SK-N-SH (cell line): Measurements from ENCODE around the gene ATP5MC3. TPM values are rescaled to one million over a fixed set of nuclear protein-coding genes. Genes with fewer than 3 reads are reported as not detected.

Experiments used
- CTCF ChIA-PET: fragments of 300-600, 350-600 bp; formaldehyde crosslinking; extraction: SDS; loops from one replicate; lab custom pipeline; 2021; lab: Yijun Ruan, JAX
- POLR2A ChIA-PET: fragments of 350-600 bp; sonication (Branson Sonifier 250); formaldehyde crosslinking; extraction: SDS; loops from one replicate; lab custom pipeline; 2020; ENCODE audit warnings: antibody characterized with exemption, inconsistent platforms; lab: Yijun Ruan, JAX
- DNase-seq: peaks from one replicate; pipeline ENCODE4 v3.0.0; 2012
- H2AFZ ChIP-seq: fragments of 200-600 bp; sonication (generic); 2 replicates; pipeline ENCODE4 v1.8.1; 2016; ENCODE audit warnings: antibody characterized with exemption, mild to moderate bottlenecking, low read depth
- H3F3A ChIP-seq: fragments of 200-600 bp; sonication (generic); replicated peaks from 2 replicates; pipeline ENCODE3; 2016; ENCODE audit warnings: antibody characterized with exemption, mild to moderate bottlenecking; ENCODE audit not compliant: insufficient read depth
- H3K27ac ChIP-seq, 2 experiments: fragments of 200-500 bp in 1 of 2; fragments of 200-600 bp in 1 of 2; sonication (Bioruptor generic) in 1 of 2; sonication (generic), shearing (Covaris generic) in 1 of 2; 2 replicates each; pipeline versions ENCODE4 v1.5.1 to v1.6.1; 2014 to 2016; ENCODE audit warnings: low read depth in 2 of 2, inconsistent platforms in 1 of 2, low read length in 1 of 2, mild to moderate bottlenecking in 1 of 2, mixed read lengths in 1 of 2
- H3K27me3 ChIP-seq: fragments of 200-600 bp; sonication (generic), shearing (Covaris generic); 2 replicates; pipeline ENCODE4 v1.6.1; 2016; ENCODE audit warnings: mixed run types; ENCODE audit not compliant: insufficient read depth
- H3K36me3 ChIP-seq, 2 experiments: fragments of 200-500 bp in 1 of 2; fragments of 200-600 bp in 1 of 2; sonication (Bioruptor generic) in 1 of 2; sonication (generic) in 1 of 2; replicated peaks in 1 of 2; 2 replicates each; pipeline versions ENCODE3 to v1.5.1; 2014 to 2016; ENCODE audit warnings: low read length in 1 of 2, mild to moderate bottlenecking in 1 of 2; ENCODE audit not compliant: insufficient read depth in 2 of 2, control insufficient read depth in 1 of 2
- H3K4me1 ChIP-seq, 2 experiments: fragments of 200-500 bp in 1 of 2; fragments of 200-600 bp in 1 of 2; sonication (Bioruptor generic) in 1 of 2; sonication (generic), shearing (Covaris generic) in 1 of 2; 2 replicates each; pipeline versions ENCODE4 v1.5.1 to v1.6.1; 2014 to 2016; ENCODE audit warnings: low read depth in 1 of 2, low read length in 1 of 2, mixed run types in 1 of 2; ENCODE audit not compliant: insufficient read depth in 2 of 2, control insufficient read depth in 1 of 2
- H3K4me2 ChIP-seq: fragments of 200-600 bp; sonication (generic), shearing (Covaris generic); 2 replicates; pipeline ENCODE4 v1.6.1; 2017; ENCODE audit warnings: mixed run types
- H3K4me3 ChIP-seq, 2 experiments: fragments of 200-500 bp in 1 of 2; fragments of 200-600 bp in 1 of 2; sonication (Bioruptor generic) in 1 of 2; sonication (generic), shearing (Covaris generic) in 1 of 2; 2 replicates each; pipeline versions ENCODE4 v1.5.1 to v1.8.1; 2014 to 2016; ENCODE audit warnings: low read depth in 2 of 2, inconsistent platforms in 1 of 2, low read length in 1 of 2, mild to moderate bottlenecking in 1 of 2, mixed read lengths in 1 of 2, moderate library complexity in 1 of 2
- H3K79me2 ChIP-seq: fragments of 200-600 bp; sonication (generic); 2 replicates; pipeline ENCODE4 v1.8.1; 2017; ENCODE audit warnings: mild to moderate bottlenecking; ENCODE audit not compliant: insufficient read depth
- H3K9ac ChIP-seq: fragments of 200-600 bp; sonication (generic); 2 replicates; pipeline ENCODE4 v1.6.1; 2017; ENCODE audit warnings: mixed run types
- H3K9me2 ChIP-seq: fragments of 200-600 bp; sonication (generic); 2 replicates; pipeline ENCODE4 v1.6.1; 2017; ENCODE audit warnings: mixed run types
- H3K9me3 ChIP-seq: fragments of 200-600 bp; sonication (generic); 2 replicates; pipeline ENCODE4 v1.6.1; 2017; ENCODE audit warnings: mixed run types, mild to moderate bottlenecking, moderate library complexity
- H4K20me1 ChIP-seq: fragments of 200-600 bp; sonication (generic); 2 replicates; pipeline ENCODE4 v1.6.1; 2017; ENCODE audit warnings: mild to moderate bottlenecking, mixed run types; ENCODE audit not compliant: insufficient read depth
- CHD2 ChIP-seq: fragments of 150-350 bp; IDR thresholded peaks from 2 replicates; pipeline ENCODE4 v1.6.1; 2018; ENCODE audit warnings: low read length; ENCODE audit not compliant: partially characterized antibody
- ELF1 ChIP-seq: IDR thresholded peaks from 2 replicates; pipeline ENCODE4 v1.4.0; 2012
- EZH2phosphoT487 ChIP-seq: fragments of 200-600 bp; sonication (generic); IDR thresholded peaks from 2 replicates; pipeline ENCODE4 v1.6.1; 2017; ENCODE audit warnings: low read depth, mixed run types, mild to moderate bottlenecking, antibody characterized with exemption, moderate library complexity, borderline replicate concordance
- FOSL2 ChIP-seq: IDR thresholded peaks from 2 replicates; pipeline ENCODE4 v1.4.0; 2012; ENCODE audit warnings: low read depth, mild to moderate bottlenecking, moderate library complexity, borderline replicate concordance
- GABPA ChIP-seq: IDR thresholded peaks from 2 replicates; pipeline ENCODE4 v1.4.0; 2012; ENCODE audit warnings: low read depth, mild to moderate bottlenecking
- GATA2 ChIP-seq: sonication (generic); formaldehyde crosslinking; IDR thresholded peaks from 2 replicates; pipeline ENCODE4 v1.5.0; 2020; ENCODE audit warnings: mild to moderate bottlenecking, missing genetic modification reagents
- JUND ChIP-seq: IDR thresholded peaks from 2 replicates; pipeline ENCODE4 v1.4.0; 2012
- MEF2A ChIP-seq: IDR thresholded peaks from 2 replicates; pipeline ENCODE4 v1.4.0; 2012; ENCODE audit warnings: low read depth, borderline replicate concordance
- MXI1 ChIP-seq: IDR thresholded peaks from 2 replicates; pipeline ENCODE4 v1.6.1; 2012; ENCODE audit warnings: mild to moderate bottlenecking, low read depth, low read length, improper control_type of control experiment
- NRF1 ChIP-seq: IDR thresholded peaks from 2 replicates; pipeline ENCODE4 v1.6.1; 2012; ENCODE audit warnings: low read depth, mild to moderate bottlenecking, low read length
- POLR2AphosphoS5 ChIP-seq: IDR thresholded peaks from 2 replicates; pipeline ENCODE4 v1.6.1; 2012; ENCODE audit warnings: low read depth, low read length
- RXRA ChIP-seq: IDR thresholded peaks from 2 replicates; pipeline ENCODE4 v1.4.0; 2012; ENCODE audit warnings: low read depth, mild to moderate bottlenecking, borderline replicate concordance
- SIN3A ChIP-seq: IDR thresholded peaks from 2 replicates; pipeline ENCODE4 v1.6.1; 2012; ENCODE audit warnings: low read depth, mild to moderate bottlenecking, low read length, moderate library complexity, borderline replicate concordance
- TEAD4 ChIP-seq: IDR thresholded peaks from 2 replicates; pipeline ENCODE4 v1.4.0; 2012; ENCODE audit warnings: mild to moderate bottlenecking, borderline replicate concordance; ENCODE audit not compliant: insufficient read depth
- YY1 ChIP-seq: IDR thresholded peaks from 2 replicates; pipeline ENCODE4 v1.4.0; 2012; ENCODE audit warnings: low read depth, mild to moderate bottlenecking
- WGBS: methylation state at CpG from one replicate; pipeline ENCODE4 v1.1.6; 2017; ENCODE audit warnings: low lambda C conversion rate; 5-methylcytosine and 5-hydroxymethylcytosine counted together
- polyA plus RNA-seq, 3 experiments: library from polyadenylated mRNA; depleted of rRNA; stranded (reverse); fragments of >200 nt; gene quantifications; 2 replicates each; pipeline ENCODE4 v1.2.3, GENCODE V29; 2012
- TF ChIP-seq, protein P1 (sequence below): fragments of 150-350 bp; IDR thresholded peaks from 2 replicates; pipeline ENCODE4 v1.6.1; 2017; ENCODE audit warnings: antibody characterized with exemption, low read length, low read depth, borderline replicate concordance
- TF ChIP-seq, protein P2 (sequence below): IDR thresholded peaks from 2 replicates; pipeline ENCODE4 v1.4.0; 2012; ENCODE audit warnings: low read depth
- TF ChIP-seq, protein P3 (sequence below): fragments of 200-600 bp; sonication (generic); IDR thresholded peaks from 2 replicates; pipeline ENCODE4 v1.6.1; 2017; ENCODE audit warnings: antibody characterized with exemption, mild to moderate bottlenecking, moderate library complexity
- TF ChIP-seq, protein P4 (sequence below): IDR thresholded peaks from 2 replicates; pipeline ENCODE4; 2012
- TF ChIP-seq, protein P5 (sequence below): IDR thresholded peaks from 2 replicates; pipeline ENCODE4 v1.4.0; 2012; ENCODE audit warnings: low read depth, borderline replicate concordance

ATP5MC3 gene
- polyA plus RNA-seq, 1 of the 3 experiments (the other 2 are of a cell fraction): 365 TPM

DNA sequence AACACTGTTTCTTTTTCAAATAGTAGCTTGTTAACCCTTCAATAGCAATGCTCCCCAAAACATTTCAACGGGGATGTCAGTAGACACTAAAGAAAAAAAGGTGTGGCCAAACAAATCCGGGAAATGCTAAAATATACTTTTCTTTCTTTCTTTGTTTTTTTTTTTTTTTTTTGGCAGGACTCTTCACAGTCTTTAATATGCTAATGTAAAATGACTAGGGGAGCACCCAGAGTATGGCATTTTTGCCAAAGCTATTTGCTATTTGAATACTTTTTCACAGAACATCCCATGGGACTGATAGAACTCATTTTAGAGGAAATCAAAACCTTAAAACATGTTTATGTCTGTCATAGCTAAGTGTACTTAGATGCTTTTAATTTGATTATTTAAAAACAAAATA is 45.6 kb downstream of the ATP5MC3 start (continued):
- TF ChIP-seq, protein P1, sequence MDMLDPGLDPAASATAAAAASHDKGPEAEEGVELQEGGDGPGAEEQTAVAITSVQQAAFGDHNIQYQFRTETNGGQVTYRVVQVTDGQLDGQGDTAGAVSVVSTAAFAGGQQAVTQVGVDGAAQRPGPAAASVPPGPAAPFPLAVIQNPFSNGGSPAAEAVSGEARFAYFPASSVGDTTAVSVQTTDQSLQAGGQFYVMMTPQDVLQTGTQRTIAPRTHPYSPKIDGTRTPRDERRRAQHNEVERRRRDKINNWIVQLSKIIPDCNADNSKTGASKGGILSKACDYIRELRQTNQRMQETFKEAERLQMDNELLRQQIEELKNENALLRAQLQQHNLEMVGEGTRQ: no peak
- no peak for TF ChIP-seq FOSL2
- TF ChIP-seq, protein P2, sequence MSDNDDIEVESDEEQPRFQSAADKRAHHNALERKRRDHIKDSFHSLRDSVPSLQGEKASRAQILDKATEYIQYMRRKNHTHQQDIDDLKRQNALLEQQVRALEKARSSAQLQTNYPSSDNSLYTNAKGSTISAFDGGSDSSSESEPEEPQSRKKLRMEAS: no peak

DNA sequence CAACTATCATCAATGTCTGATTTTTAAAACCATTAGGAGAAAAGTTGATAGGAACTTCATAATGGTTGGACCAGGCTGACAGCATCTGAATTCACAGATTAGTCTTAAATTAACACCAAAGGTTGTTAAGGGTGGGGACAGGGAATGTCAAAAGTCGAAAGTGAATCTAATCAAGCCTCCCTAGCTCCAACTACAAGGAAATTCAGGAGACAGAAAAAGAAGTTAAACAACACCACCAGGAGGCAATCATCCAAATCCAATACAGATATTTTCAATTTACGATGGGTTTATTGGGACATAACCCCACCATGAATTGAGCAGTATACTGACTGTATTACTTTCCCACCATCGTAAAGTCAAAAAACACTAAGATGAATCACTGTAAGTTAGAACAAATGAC is 46.3 kb downstream of the ATP5MC3 start:
- Histone ChIP-seq H3K27ac (no peak overlapping the region; a peak in 1 of 4 replicates), H3K9me3 (no peaks in the 10 kb centered on the region), H3K4me3 (no peak overlapping the region), H4K20me1 (peaks cover 6% of the 10 kb centered on the region; the same call in 1 of the 2 replicates), H3K4me1 (no peaks in the 10 kb centered on the region; a peak in 1 of 4 replicates), H2AFZ (no peak overlapping the region), H3F3A (no peaks in the 10 kb centered on the region), H3K9ac (no peak overlapping the region), H3K36me3 (peaks cover 43 to 63% of the 10 kb centered on the region in 2 experiments), H3K27me3 (no peaks in the 10 kb centered on the region), H3K79me2 (peaks cover 81% of the 10 kb centered on the region), H3K9me2 (no peaks in the 10 kb centered on the region), H3K4me2 (no peak overlapping the region)
- WGBS: 91% methylated on average over 3 of the region's 3 CpGs
- CTCF ChIA-PET: interaction anchor here (0.7 kb wide), 1 partner anchor 18 kb away, joined by 3 read pairs; no protein-coding TSS in a partner anchor
- DNase-seq: no peak
- POLR2A ChIA-PET: no interaction called here
- TF ChIP-seq NRF1 (no peak), TEAD4 (no peak), MXI1 (no peak), ELF1 (no peak), RXRA (no peak), CHD2 (no peak)
- TF ChIP-seq, protein P3, sequence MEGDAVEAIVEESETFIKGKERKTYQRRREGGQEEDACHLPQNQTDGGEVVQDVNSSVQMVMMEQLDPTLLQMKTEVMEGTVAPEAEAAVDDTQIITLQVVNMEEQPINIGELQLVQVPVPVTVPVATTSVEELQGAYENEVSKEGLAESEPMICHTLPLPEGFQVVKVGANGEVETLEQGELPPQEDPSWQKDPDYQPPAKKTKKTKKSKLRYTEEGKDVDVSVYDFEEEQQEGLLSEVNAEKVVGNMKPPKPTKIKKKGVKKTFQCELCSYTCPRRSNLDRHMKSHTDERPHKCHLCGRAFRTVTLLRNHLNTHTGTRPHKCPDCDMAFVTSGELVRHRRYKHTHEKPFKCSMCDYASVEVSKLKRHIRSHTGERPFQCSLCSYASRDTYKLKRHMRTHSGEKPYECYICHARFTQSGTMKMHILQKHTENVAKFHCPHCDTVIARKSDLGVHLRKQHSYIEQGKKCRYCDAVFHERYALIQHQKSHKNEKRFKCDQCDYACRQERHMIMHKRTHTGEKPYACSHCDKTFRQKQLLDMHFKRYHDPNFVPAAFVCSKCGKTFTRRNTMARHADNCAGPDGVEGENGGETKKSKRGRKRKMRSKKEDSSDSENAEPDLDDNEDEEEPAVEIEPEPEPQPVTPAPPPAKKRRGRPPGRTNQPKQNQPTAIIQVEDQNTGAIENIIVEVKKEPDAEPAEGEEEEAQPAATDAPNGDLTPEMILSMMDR: peak; percentile 22; the same call in 1 of the 2 replicates
- TF ChIP-seq, protein P2: no peak

DNA sequence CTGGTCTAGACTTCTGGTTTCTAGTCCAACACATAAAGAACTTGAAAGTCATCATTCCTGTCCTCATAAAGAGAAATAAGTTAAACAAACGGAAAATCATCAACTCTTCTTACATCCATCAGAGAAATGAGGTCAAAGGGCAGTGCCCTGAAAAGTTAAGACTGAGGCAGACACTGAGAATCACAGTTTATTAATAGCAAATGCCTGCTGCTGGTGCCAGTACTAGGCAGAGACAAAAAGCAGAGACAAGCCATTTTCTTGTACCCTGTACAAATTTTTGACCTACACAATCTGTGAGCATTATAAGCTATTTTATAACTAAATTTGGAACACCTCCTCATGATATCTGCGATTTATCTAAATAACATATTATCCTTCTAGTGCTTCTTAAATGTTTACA is 50.3 kb downstream of the ATP5MC3 start:
- no peak overlapping the region for H3K27ac ChIP-seq
- WGBS: 95% methylated on average over 2 of the region's 2 CpGs
- H3K79me2 ChIP-seq: peaks cover 71% of the 10 kb centered on the region
- peaks cover 52 to 78% of the 10 kb centered on the region in 2 experiments for H3K36me3 ChIP-seq
- H2AFZ ChIP-seq: no peak overlapping the region
- DNase-seq: no peak
- H4K20me1 ChIP-seq: no peaks in the 10 kb centered on the region
- no peak overlapping the region for H3K4me2 ChIP-seq
- no peak overlapping the region for H3K9ac ChIP-seq
- H3K27me3 ChIP-seq: no peaks in the 10 kb centered on the region
- H3K9me3 ChIP-seq: 0 out of 2 replicates have a peak, but pooled peaks cover 5% of the 10 kb centered on the region
- peaks cover 3% of the 10 kb centered on the region for H3F3A ChIP-seq
- no peaks in the 10 kb centered on the region; a peak in 1 of 4 replicates for H3K4me1 ChIP-seq
- ChIA-PET POLR2A (no interaction called here), CTCF (no interaction called here)
- no peak overlapping the region for H3K4me3 ChIP-seq
- H3K9me2 ChIP-seq: no peaks in the 10 kb centered on the region
- TF ChIP-seq POLR2AphosphoS5 (no peak), JUND (no peak), FOSL2 (no peak), YY1 (no peak), CHD2 (no peak), EZH2phosphoT487 (no peak), SIN3A (no peak), MEF2A (no peak), GABPA (no peak), GATA2 (CRISPR knock-in tag) (no peak)
- TF ChIP-seq, protein P4, sequence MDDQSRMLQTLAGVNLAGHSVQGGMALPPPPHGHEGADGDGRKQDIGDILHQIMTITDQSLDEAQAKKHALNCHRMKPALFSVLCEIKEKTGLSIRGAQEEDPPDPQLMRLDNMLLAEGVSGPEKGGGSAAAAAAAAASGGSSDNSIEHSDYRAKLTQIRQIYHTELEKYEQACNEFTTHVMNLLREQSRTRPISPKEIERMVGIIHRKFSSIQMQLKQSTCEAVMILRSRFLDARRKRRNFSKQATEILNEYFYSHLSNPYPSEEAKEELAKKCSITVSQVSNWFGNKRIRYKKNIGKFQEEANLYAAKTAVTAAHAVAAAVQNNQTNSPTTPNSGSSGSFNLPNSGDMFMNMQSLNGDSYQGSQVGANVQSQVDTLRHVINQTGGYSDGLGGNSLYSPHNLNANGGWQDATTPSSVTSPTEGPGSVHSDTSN: no peak
- TF ChIP-seq, protein P5, sequence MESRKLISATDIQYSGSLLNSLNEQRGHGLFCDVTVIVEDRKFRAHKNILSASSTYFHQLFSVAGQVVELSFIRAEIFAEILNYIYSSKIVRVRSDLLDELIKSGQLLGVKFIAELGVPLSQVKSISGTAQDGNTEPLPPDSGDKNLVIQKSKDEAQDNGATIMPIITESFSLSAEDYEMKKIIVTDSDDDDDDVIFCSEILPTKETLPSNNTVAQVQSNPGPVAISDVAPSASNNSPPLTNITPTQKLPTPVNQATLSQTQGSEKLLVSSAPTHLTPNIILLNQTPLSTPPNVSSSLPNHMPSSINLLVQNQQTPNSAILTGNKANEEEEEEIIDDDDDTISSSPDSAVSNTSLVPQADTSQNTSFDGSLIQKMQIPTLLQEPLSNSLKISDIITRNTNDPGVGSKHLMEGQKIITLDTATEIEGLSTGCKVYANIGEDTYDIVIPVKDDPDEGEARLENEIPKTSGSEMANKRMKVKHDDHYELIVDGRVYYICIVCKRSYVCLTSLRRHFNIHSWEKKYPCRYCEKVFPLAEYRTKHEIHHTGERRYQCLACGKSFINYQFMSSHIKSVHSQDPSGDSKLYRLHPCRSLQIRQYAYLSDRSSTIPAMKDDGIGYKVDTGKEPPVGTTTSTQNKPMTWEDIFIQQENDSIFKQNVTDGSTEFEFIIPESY: no peak
